Astrocyte (in vitro differentiated cells and primary cell): ENCODE measurements around the gene CLMN. TPM values are rescaled to one million over a fixed set of nuclear protein-coding genes. Genes with fewer than 3 reads are reported as not detected.

Experiments used
- DNase-seq: peaks from one replicate; pipeline ENCODE4 v3.0.0-alpha.2; 2010; ENCODE audit warnings: low read depth
- FAIRE-seq: peaks from 2 replicates; lab custom pipeline; 2011; peaks lifted over from hg19 to GRCh38; lab: Jason Lieb, UNC
- H2AFZ ChIP-seq: 2 replicates; pipeline ENCODE4 v1.6.0; 2012; ENCODE audit warnings: low read depth, low read length, inconsistent platforms
- H3K27ac ChIP-seq: 2 replicates; pipeline ENCODE4 v1.5.1; 2011; ENCODE audit warnings: low read depth, low read length, inconsistent platforms
- H3K27me3 ChIP-seq: 2 replicates; pipeline ENCODE4 v1.6.0; 2011; ENCODE audit warnings: low read length, inconsistent platforms; ENCODE audit not compliant: insufficient read depth
- H3K36me3 ChIP-seq: 2 replicates; pipeline ENCODE4 v1.5.1; 2011; ENCODE audit warnings: low read length, inconsistent platforms; ENCODE audit not compliant: insufficient read depth
- H3K4me1 ChIP-seq: 2 replicates; pipeline ENCODE4 v1.5.1; 2011; ENCODE audit warnings: low read length, inconsistent platforms; ENCODE audit not compliant: insufficient read depth
- H3K4me2 ChIP-seq: 2 replicates; pipeline ENCODE4 v1.6.0; 2012; ENCODE audit warnings: low read length, inconsistent platforms
- H3K4me3 ChIP-seq: 2 replicates; pipeline ENCODE4 v1.5.1; 2011; ENCODE audit warnings: low read depth, mild to moderate bottlenecking, low read length, inconsistent platforms; ENCODE audit not compliant: insufficient read depth
- H3K79me2 ChIP-seq: 2 replicates; pipeline ENCODE4 v1.6.0; 2012; ENCODE audit warnings: mild to moderate bottlenecking, low read length, inconsistent platforms; ENCODE audit not compliant: insufficient read depth
- H3K9ac ChIP-seq: 2 replicates; pipeline ENCODE4 v1.6.0; 2012; ENCODE audit warnings: mild to moderate bottlenecking, low read length, inconsistent platforms
- H3K9me3 ChIP-seq: 2 replicates; pipeline ENCODE4 v1.5.1; 2012; ENCODE audit warnings: low read depth, mild to moderate bottlenecking, low read length, inconsistent platforms; ENCODE audit not compliant: insufficient read depth
- H4K20me1 ChIP-seq: 2 replicates; pipeline ENCODE4 v1.6.0; 2012; ENCODE audit warnings: low read length, inconsistent platforms; ENCODE audit not compliant: insufficient read depth
- H3K27ac Mint-ChIP-seq: one replicate; pipeline ENCODE4 v1.8.0; 2021; ENCODE audit warnings: mild to moderate bottlenecking, mixed read lengths; ENCODE audit not compliant: unreplicated experiment
- H3K27me3 Mint-ChIP-seq: one replicate; pipeline ENCODE4 v1.8.0; 2021; ENCODE audit warnings: low read depth, mixed read lengths; ENCODE audit not compliant: unreplicated experiment
- H3K36me3 Mint-ChIP-seq: one replicate; pipeline ENCODE4 v1.8.0; 2021; ENCODE audit warnings: low read depth, mixed read lengths; ENCODE audit not compliant: unreplicated experiment
- H3K4me1 Mint-ChIP-seq: one replicate; pipeline ENCODE4 v1.8.0; 2021; ENCODE audit warnings: low read depth, mixed read lengths; ENCODE audit not compliant: unreplicated experiment
- H3K4me3 Mint-ChIP-seq: one replicate; pipeline ENCODE4 v1.8.0; 2021; ENCODE audit warnings: mild to moderate bottlenecking, moderate library complexity, mixed read lengths; ENCODE audit not compliant: unreplicated experiment
- H3K9me3 Mint-ChIP-seq: one replicate; pipeline ENCODE4 v1.8.0; 2021; ENCODE audit warnings: mild to moderate bottlenecking, mixed read lengths; ENCODE audit not compliant: unreplicated experiment
- EZH2 ChIP-seq: IDR thresholded peaks from 2 replicates; pipeline ENCODE4 v1.6.1; 2012; ENCODE audit warnings: mild to moderate bottlenecking, low read length, inconsistent platforms; ENCODE audit not compliant: insufficient read depth
- total RNA-seq: library from RNA; stranded (reverse); gene quantifications from 2 replicates; pipeline ENCODE4 v1.2.1, GENCODE V29; 2021
- TF ChIP-seq, protein P1 (sequence below): IDR thresholded peaks from 2 replicates; pipeline ENCODE4 v1.5.1; 2011; ENCODE audit warnings: low read depth, mild to moderate bottlenecking, inconsistent platforms, low read length, moderate library complexity; ENCODE audit not compliant: insufficient read depth

The CLMN gene
- total RNA-seq, 1 donor from 2014 or later = 14.0 TPM

DNA sequence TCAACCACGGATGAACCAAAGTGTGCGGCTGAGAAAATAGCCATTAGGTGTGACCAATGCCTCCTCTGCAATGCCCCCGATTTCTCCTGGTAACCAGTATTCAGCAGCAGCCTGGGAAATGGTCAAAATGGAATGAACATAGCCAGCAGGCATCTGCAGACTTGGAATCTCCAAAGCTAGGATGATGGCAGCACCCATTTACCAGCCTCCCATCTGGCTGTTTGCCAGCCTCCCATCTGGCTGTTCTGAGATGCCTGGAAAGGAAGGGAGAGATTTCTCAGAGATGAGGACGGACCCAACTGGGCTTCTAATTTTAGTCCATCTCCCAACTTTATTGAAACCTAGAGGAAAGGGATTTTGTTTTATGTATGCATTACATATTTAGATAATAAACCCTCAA is 16.2 kb downstream of the CLMN start:
- H3K36me3 ChIP-seq = no peaks in the 10 kb centered on the region
- FAIRE-seq = no peak
- H4K20me1 ChIP-seq = no peaks in the 10 kb centered on the region

DNA sequence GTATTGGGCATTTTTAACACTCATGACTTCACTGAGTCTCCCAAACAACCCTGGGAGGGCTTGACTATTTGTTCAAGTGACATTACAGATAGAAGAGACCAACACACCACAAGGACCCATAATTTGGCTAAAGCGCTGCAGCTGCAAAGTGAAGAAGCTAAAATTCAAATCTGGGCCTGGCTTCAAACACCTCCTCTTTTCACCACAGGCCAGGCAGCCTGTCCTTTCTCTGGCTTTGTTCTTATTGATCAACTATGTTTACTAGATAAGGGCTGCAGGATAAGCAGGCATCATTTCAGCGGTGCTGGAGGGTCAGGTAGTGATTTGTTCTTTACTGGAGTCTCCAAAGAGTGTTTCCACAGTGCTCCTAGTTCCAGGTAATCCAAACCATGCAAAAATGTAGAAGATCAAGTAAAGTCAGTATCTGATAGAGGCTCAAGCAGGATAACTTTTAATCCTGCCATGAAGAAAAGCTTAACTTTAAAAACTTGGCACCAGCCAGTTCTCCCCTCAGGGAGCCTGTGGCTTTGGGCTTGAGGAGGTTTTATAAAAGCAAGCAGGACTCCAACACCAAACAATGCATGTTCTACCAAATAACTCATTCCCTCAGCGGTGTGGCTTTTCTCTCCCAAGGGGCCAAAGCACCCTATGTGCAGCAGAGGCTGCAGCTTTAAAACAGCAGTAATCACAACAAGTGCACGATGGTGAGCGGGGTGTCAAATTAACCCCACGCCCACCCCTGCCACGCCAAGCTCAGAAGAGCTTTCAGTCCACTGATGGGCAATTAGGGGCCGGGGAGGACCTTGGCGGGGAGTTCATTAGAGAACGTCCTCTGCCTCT is 16.8 kb downstream of the CLMN start:
- H3K4me3 ChIP-seq = no peak overlapping the region
- Mint-ChIP-seq H3K9me3 (peaks cover 4% of the 10 kb centered on the region), H3K4me1 (no peaks in the 10 kb centered on the region), H3K36me3 (peaks cover 2% of the 10 kb centered on the region), H3K27me3 (peaks cover 19% of the 10 kb centered on the region), H3K27ac (no peak overlapping the region), H3K4me3 (no peak overlapping the region)
- H3K9me3 ChIP-seq = no peaks in the 10 kb centered on the region
- H2AFZ ChIP-seq = no peak overlapping the region
- no peaks in the 10 kb centered on the region for H3K4me1 ChIP-seq
- H3K27me3 ChIP-seq = no peaks in the 10 kb centered on the region
- no peak overlapping the region for H3K9ac ChIP-seq
- DNase-seq = no peak
- H4K20me1 ChIP-seq = no peaks in the 10 kb centered on the region
- no peak overlapping the region for H3K4me2 ChIP-seq
- no peaks in the 10 kb centered on the region for H3K79me2 ChIP-seq
- no peaks in the 10 kb centered on the region for H3K36me3 ChIP-seq
- no peak for FAIRE-seq
- no peak overlapping the region for H3K27ac ChIP-seq
- TF ChIP-seq, protein P1, sequence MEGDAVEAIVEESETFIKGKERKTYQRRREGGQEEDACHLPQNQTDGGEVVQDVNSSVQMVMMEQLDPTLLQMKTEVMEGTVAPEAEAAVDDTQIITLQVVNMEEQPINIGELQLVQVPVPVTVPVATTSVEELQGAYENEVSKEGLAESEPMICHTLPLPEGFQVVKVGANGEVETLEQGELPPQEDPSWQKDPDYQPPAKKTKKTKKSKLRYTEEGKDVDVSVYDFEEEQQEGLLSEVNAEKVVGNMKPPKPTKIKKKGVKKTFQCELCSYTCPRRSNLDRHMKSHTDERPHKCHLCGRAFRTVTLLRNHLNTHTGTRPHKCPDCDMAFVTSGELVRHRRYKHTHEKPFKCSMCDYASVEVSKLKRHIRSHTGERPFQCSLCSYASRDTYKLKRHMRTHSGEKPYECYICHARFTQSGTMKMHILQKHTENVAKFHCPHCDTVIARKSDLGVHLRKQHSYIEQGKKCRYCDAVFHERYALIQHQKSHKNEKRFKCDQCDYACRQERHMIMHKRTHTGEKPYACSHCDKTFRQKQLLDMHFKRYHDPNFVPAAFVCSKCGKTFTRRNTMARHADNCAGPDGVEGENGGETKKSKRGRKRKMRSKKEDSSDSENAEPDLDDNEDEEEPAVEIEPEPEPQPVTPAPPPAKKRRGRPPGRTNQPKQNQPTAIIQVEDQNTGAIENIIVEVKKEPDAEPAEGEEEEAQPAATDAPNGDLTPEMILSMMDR = no peak
- TF ChIP-seq EZH2 = no peak

More for the DNA sequence above, 16.2 kb downstream of the CLMN start:
- Mint-ChIP-seq H3K4me3 (no peak overlapping the region), H3K27ac (no peak overlapping the region), H3K4me1 (no peaks in the 10 kb centered on the region), H3K27me3 (peaks cover 19% of the 10 kb centered on the region), H3K36me3 (peaks cover 2% of the 10 kb centered on the region), H3K9me3 (peaks cover 7% of the 10 kb centered on the region)
- no peak overlapping the region for H2AFZ ChIP-seq
- no peaks in the 10 kb centered on the region for H3K9me3 ChIP-seq
- H3K4me2 ChIP-seq = no peak overlapping the region
- TF ChIP-seq, protein P1 = no peak
- no peak overlapping the region for H3K4me3 ChIP-seq
- no peaks in the 10 kb centered on the region for H3K79me2 ChIP-seq
- no peak overlapping the region for H3K9ac ChIP-seq
- no peaks in the 10 kb centered on the region for H3K4me1 ChIP-seq
- no peak overlapping the region for H3K27ac ChIP-seq
- no peak for DNase-seq
- no peaks in the 10 kb centered on the region for H3K27me3 ChIP-seq
